ENCODE measurements around the gene APIP.
A peak's percentile ranks its signal among the peaks of the same experiment; 100 is the strongest.

APIP gene

GRCh38 chr11:34928268-34928959, 12.2 kb upstream of the APIP start:
- Histone ChIP-seq H4K20me1 (ENCODE audit: insufficient read depth, low read length) (0 out of 2 replicates have a peak, but pooled peaks cover 3% of the 10 kb centered on the region), H3K9ac (ENCODE audit: low read length) (no peak overlapping the region), H3K36me3 (replicated peaks; ENCODE audit: insufficient read depth, low read length) (no peaks in the 10 kb centered on the region), H3K4me3 (ENCODE audit: low read length) (no peak overlapping the region), H3K4me2 (ENCODE audit: low read depth, low read length) (no peak overlapping the region), H3K79me2 (ENCODE audit: low read length) (peaks cover 74% of the 10 kb centered on the region), H3K9me2 (replicated peaks; ENCODE audit: insufficient read depth, low read length) (no peaks in the 10 kb centered on the region), H3K9me3 (replicated peaks; ENCODE audit: insufficient read depth, low read length) (no peaks in the 10 kb centered on the region), H3K27ac (ENCODE audit: low read length) (no peak overlapping the region), H3K4me1 (ENCODE audit: low read length) (0 out of 2 replicates have a peak, but pooled peaks cover 3% of the 10 kb centered on the region), H3F3A (ENCODE audit: insufficient read depth, low read length) (no peaks in the 10 kb centered on the region), H3K27me3 (replicated peaks; ENCODE audit: insufficient read depth, low read length) (no peaks in the 10 kb centered on the region), H2AFZ (ENCODE audit: low read length) (no peak overlapping the region)
- no peak for TF ChIP-seq CTCF (IDR thresholded peaks at IDR 0.05; ENCODE audit: low read length)
- no peak for TF ChIP-seq EZH2 (optimal IDR thresholded peaks at IDR 0.05; ENCODE audit: low read depth, low read length)
- TF ChIP-seq EZH2phosphoT487 (IDR thresholded peaks at IDR 0.05; ENCODE audit: low read length) = no peak
- no peak for DNase-seq

- Histone ChIP-seq H3K4me3 (ENCODE audit: low read length) (no peak overlapping the region), H3K79me2 (ENCODE audit: low read length) (peaks cover 86% of the 10 kb centered on the region)
Observed at GRCh38 chr11:34926831-34927132, 10.6 kb upstream of the APIP start.

GRCh38 chr11:34926101-34926830, 10.1 kb upstream of the APIP start:
- Histone ChIP-seq H3K36me3 (replicated peaks; ENCODE audit: insufficient read depth, low read length) (no peaks in the 10 kb centered on the region), H3K4me1 (ENCODE audit: low read length) (0 out of 2 replicates have a peak, but pooled peaks cover 3% of the 10 kb centered on the region), H3K4me2 (ENCODE audit: low read depth, low read length) (no peak overlapping the region), H3K4me3 (ENCODE audit: low read length) (no peak overlapping the region), H4K20me1 (ENCODE audit: insufficient read depth, low read length) (0 out of 2 replicates have a peak, but pooled peaks cover 3% of the 10 kb centered on the region), H3K27ac (ENCODE audit: low read length) (no peak overlapping the region), H3K9me2 (replicated peaks; ENCODE audit: insufficient read depth, low read length) (no peaks in the 10 kb centered on the region), H3K27me3 (replicated peaks; ENCODE audit: insufficient read depth, low read length) (no peaks in the 10 kb centered on the region), H3F3A (ENCODE audit: insufficient read depth, low read length) (no peaks in the 10 kb centered on the region), H3K9ac (ENCODE audit: low read length) (no peak overlapping the region), H3K9me3 (replicated peaks; ENCODE audit: insufficient read depth, low read length) (no peaks in the 10 kb centered on the region), H3K79me2 (ENCODE audit: low read length) (peaks cover 90% of the 10 kb centered on the region), H2AFZ (ENCODE audit: low read length) (no peak overlapping the region)
- DNase-seq = peak; percentile 47
- peak; percentile 77 for TF ChIP-seq CTCF (IDR thresholded peaks at IDR 0.05; ENCODE audit: low read length)
- no peak for TF ChIP-seq EZH2 (optimal IDR thresholded peaks at IDR 0.05; ENCODE audit: low read depth, low read length)

More at GRCh38 chr11:34926831-34927132, 10.6 kb upstream of the APIP start:
- 0 out of 2 replicates have a peak, but pooled peaks cover 3% of the 10 kb centered on the region for H4K20me1 ChIP-seq (ENCODE audit: insufficient read depth, low read length)
- H3K4me2 ChIP-seq (ENCODE audit: low read depth, low read length) = no peak overlapping the region
- 0 out of 2 replicates have a peak, but pooled peaks cover 3% of the 10 kb centered on the region for H3K4me1 ChIP-seq (ENCODE audit: low read length)
- no peaks in the 10 kb centered on the region for H3K9me3 ChIP-seq (replicated peaks; ENCODE audit: insufficient read depth, low read length)
- TF ChIP-seq EZH2phosphoT487 (IDR thresholded peaks at IDR 0.05; ENCODE audit: low read length) (no peak), EZH2 (optimal IDR thresholded peaks at IDR 0.05; ENCODE audit: low read depth, low read length) (no peak), CTCF (IDR thresholded peaks at IDR 0.05; ENCODE audit: low read length) (no peak)
- no peak for DNase-seq
- H3F3A ChIP-seq (ENCODE audit: insufficient read depth, low read length) = no peaks in the 10 kb centered on the region
- no peaks in the 10 kb centered on the region for H3K27me3 ChIP-seq (replicated peaks; ENCODE audit: insufficient read depth, low read length)
- H3K27ac ChIP-seq (ENCODE audit: low read length) = no peak overlapping the region
- H3K36me3 ChIP-seq (replicated peaks; ENCODE audit: insufficient read depth, low read length) = no peaks in the 10 kb centered on the region
- no peaks in the 10 kb centered on the region for H3K9me2 ChIP-seq (replicated peaks; ENCODE audit: insufficient read depth, low read length)
- no peak overlapping the region for H3K9ac ChIP-seq (ENCODE audit: low read length)
- H2AFZ ChIP-seq (ENCODE audit: low read length) = no peak overlapping the region
